HG03097 (cell line): Measurements from ENCODE around the gene RNF26.
"Not testable (repeated sequence)": the region's sequence is repeated elsewhere in the genome, so short reads cannot be mapped to it uniquely, and the experiment has no call there.

Experiments used
- ATAC-seq: cut with Tn5 transposase; IDR thresholded peaks from one replicate; pipeline ENCODE4 v1.9.1; 2021; ENCODE audit not compliant: unreplicated experiment, low FRiP score

The RNF26 gene

GRCh38 chr11:119381181-119381988 is 47.1 kb downstream of the RNF26 start, which contains the start of gene USP2:
Gene USP2, minus strand, starts transcription at chr11:119381690. Its CDS starts 8,210 bp downstream, at chr11:119373480.
- peak; percentile 87 for ATAC-seq

GRCh38 chr11:119382101-119382500 is 47.8 kb downstream of the RNF26 start:
- ATAC-seq: no peak

GRCh38 chr11:119382513-119382912 is 48.2 kb downstream of the RNF26 start:
- not testable (repeated sequence) for ATAC-seq

- ATAC-seq: no peak
Observed at GRCh38 chr11:119384332-119384731, 50.0 kb downstream of the RNF26 start.
